Measurements from ENCODE around the gene TSHR.

- no peak for TF ChIP-seq POLR2A (IDR thresholded peaks at IDR 0.05)
- no peak for TF ChIP-seq CTCF (IDR thresholded peaks at IDR 0.05)
- no peak for TF ChIP-seq POLR2AphosphoS5 (IDR thresholded peaks at IDR 0.05)
Observed at GRCh38 chr14:81093651-81094050, 138.2 kb downstream of the TSHR start.

Data from sigmoid colon (tissue), 4 donors.